PFSK-1 (cell line): ENCODE data around the gene TRIM10.

Source experiments
- POLR2AphosphoS5 ChIP-seq: IDR thresholded peaks from 2 replicates; pipeline ENCODE4 v1.6.1; 2012; ENCODE audit warnings: low read depth, mild to moderate bottlenecking, control low read depth, low read length, moderate library complexity
- SIN3A ChIP-seq: IDR thresholded peaks from 2 replicates; pipeline ENCODE4 v1.6.1; 2012; ENCODE audit warnings: mild to moderate bottlenecking, low read length, moderate library complexity, borderline replicate concordance; ENCODE audit not compliant: insufficient read depth
- TAF1 ChIP-seq: IDR thresholded peaks from 2 replicates; pipeline ENCODE4 v1.6.1; 2012; ENCODE audit warnings: low read length, control low read depth, borderline replicate concordance; ENCODE audit not compliant: insufficient read depth
- TF ChIP-seq, protein P1 (sequence below), 2 experiments: IDR thresholded peaks; 2 replicates each; pipeline versions ENCODE4 v1.6.1 to v1.8.0; 2011 to 2012; ENCODE audit warnings: low read depth in 2 of 2, low read length in 2 of 2, control low read depth in 1 of 2, inconsistent platforms in 1 of 2, mild to moderate bottlenecking in 1 of 2, moderate library complexity in 1 of 2; ENCODE audit not compliant: insufficient read depth in 1 of 2

- TF ChIP-seq SIN3A (no peak), POLR2AphosphoS5 (no peak), TAF1 (no peak)
- TF ChIP-seq, protein P1, sequence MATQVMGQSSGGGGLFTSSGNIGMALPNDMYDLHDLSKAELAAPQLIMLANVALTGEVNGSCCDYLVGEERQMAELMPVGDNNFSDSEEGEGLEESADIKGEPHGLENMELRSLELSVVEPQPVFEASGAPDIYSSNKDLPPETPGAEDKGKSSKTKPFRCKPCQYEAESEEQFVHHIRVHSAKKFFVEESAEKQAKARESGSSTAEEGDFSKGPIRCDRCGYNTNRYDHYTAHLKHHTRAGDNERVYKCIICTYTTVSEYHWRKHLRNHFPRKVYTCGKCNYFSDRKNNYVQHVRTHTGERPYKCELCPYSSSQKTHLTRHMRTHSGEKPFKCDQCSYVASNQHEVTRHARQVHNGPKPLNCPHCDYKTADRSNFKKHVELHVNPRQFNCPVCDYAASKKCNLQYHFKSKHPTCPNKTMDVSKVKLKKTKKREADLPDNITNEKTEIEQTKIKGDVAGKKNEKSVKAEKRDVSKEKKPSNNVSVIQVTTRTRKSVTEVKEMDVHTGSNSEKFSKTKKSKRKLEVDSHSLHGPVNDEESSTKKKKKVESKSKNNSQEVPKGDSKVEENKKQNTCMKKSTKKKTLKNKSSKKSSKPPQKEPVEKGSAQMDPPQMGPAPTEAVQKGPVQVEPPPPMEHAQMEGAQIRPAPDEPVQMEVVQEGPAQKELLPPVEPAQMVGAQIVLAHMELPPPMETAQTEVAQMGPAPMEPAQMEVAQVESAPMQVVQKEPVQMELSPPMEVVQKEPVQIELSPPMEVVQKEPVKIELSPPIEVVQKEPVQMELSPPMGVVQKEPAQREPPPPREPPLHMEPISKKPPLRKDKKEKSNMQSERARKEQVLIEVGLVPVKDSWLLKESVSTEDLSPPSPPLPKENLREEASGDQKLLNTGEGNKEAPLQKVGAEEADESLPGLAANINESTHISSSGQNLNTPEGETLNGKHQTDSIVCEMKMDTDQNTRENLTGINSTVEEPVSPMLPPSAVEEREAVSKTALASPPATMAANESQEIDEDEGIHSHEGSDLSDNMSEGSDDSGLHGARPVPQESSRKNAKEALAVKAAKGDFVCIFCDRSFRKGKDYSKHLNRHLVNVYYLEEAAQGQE (IDR thresholded peaks at IDR 0.05; ENCODE audit: insufficient read depth in 1 of 2, low read depth in 2 of 2, low read length in 2 of 2), result no peak
Measured at GRCh38 chr6:30135147-30135546, 25.9 kb downstream of the TRIM10 start.
